ENCODE results near the gene GRIK3. TPM values are rescaled to one million over a fixed set of nuclear protein-coding genes. Genes with fewer than 3 reads are reported as not detected.

GRIK3 gene
- total RNA-seq, 1 experiment from 2014 or later = 5.5 TPM

DNA sequence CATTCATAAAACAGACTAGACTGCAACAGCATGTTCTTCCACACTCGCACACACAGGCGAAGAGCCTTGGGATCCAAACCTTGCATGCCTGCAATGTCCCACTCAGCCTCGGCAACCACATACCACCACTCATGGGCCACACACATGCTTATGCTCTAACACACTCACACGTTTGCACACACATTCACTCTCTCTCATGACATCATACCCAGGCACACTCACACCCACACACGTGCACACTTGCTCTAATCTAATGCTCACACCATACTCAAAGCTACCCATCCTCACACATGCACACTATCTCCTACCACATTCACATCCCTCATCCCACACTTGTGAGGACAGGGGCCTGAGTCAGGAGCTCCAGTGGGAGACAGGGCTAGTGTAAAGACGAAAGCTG lies 50.3 kb downstream of the GRIK3 start:
- no peaks in the 10 kb centered on the region for H3K27me3 Mint-ChIP-seq (ENCODE audit: low read depth)
- no peak overlapping the region for H3K4me3 Mint-ChIP-seq
- H3K27ac Mint-ChIP-seq = no peak overlapping the region
- DNase-seq (ENCODE audit: low spot score) (no peak), ATAC-seq (no peak)
- H3K4me1 Mint-ChIP-seq = peaks cover 12% of the 10 kb centered on the region
- peaks cover 2% of the 10 kb centered on the region; the same call in 1 of the 2 replicates for H3K9me3 Mint-ChIP-seq
- CTCF ChIA-PET = no interaction called here
- POLR2A ChIA-PET = no interaction called here
- no peak for TF ChIP-seq E2F4 (CRISPR knock-in tag; IDR thresholded peaks at IDR 0.05; ENCODE audit: borderline replicate concordance, low read depth)
- TF ChIP-seq OVOL2 (CRISPR knock-in tag; IDR thresholded peaks at IDR 0.05; ENCODE audit: borderline replicate concordance) = no peak
- TF ChIP-seq SP1 (CRISPR knock-in tag; conservative IDR thresholded peaks at IDR 0.05) = no peak
- TF ChIP-seq, protein P1, sequence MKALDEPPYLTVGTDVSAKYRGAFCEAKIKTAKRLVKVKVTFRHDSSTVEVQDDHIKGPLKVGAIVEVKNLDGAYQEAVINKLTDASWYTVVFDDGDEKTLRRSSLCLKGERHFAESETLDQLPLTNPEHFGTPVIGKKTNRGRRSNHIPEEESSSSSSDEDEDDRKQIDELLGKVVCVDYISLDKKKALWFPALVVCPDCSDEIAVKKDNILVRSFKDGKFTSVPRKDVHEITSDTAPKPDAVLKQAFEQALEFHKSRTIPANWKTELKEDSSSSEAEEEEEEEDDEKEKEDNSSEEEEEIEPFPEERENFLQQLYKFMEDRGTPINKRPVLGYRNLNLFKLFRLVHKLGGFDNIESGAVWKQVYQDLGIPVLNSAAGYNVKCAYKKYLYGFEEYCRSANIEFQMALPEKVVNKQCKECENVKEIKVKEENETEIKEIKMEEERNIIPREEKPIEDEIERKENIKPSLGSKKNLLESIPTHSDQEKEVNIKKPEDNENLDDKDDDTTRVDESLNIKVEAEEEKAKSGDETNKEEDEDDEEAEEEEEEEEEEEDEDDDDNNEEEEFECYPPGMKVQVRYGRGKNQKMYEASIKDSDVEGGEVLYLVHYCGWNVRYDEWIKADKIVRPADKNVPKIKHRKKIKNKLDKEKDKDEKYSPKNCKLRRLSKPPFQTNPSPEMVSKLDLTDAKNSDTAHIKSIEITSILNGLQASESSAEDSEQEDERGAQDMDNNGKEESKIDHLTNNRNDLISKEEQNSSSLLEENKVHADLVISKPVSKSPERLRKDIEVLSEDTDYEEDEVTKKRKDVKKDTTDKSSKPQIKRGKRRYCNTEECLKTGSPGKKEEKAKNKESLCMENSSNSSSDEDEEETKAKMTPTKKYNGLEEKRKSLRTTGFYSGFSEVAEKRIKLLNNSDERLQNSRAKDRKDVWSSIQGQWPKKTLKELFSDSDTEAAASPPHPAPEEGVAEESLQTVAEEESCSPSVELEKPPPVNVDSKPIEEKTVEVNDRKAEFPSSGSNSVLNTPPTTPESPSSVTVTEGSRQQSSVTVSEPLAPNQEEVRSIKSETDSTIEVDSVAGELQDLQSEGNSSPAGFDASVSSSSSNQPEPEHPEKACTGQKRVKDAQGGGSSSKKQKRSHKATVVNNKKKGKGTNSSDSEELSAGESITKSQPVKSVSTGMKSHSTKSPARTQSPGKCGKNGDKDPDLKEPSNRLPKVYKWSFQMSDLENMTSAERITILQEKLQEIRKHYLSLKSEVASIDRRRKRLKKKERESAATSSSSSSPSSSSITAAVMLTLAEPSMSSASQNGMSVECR (CRISPR knock-in tag; IDR thresholded peaks at IDR 0.05; ENCODE audit: borderline replicate concordance) = no peak
- TF ChIP-seq, protein P2, sequence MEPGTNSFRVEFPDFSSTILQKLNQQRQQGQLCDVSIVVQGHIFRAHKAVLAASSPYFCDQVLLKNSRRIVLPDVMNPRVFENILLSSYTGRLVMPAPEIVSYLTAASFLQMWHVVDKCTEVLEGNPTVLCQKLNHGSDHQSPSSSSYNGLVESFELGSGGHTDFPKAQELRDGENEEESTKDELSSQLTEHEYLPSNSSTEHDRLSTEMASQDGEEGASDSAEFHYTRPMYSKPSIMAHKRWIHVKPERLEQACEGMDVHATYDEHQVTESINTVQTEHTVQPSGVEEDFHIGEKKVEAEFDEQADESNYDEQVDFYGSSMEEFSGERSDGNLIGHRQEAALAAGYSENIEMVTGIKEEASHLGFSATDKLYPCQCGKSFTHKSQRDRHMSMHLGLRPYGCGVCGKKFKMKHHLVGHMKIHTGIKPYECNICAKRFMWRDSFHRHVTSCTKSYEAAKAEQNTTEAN (CRISPR knock-in tag; IDR thresholded peaks at IDR 0.05) = no peak
- no peaks in the 10 kb centered on the region for H3K36me3 Mint-ChIP-seq

- DNase-seq (ENCODE audit: low spot score) (peak; percentile 18), ATAC-seq (peak; percentile 48)
- CTCF ChIA-PET = interaction anchor here (0.6 to 1.7 kb wide), 9 partner anchors 12 to 440 kb away, joined by 3 to 5 read pairs (median 3); no protein-coding TSS in a partner anchor
- no peak overlapping the region for H3K4me3 Mint-ChIP-seq
- no peak for TF ChIP-seq SP1 (CRISPR knock-in tag; conservative IDR thresholded peaks at IDR 0.05)
- TF ChIP-seq MYBL2 (CRISPR knock-in tag; IDR thresholded peaks at IDR 0.05) = no peak
- TF ChIP-seq, protein P3, sequence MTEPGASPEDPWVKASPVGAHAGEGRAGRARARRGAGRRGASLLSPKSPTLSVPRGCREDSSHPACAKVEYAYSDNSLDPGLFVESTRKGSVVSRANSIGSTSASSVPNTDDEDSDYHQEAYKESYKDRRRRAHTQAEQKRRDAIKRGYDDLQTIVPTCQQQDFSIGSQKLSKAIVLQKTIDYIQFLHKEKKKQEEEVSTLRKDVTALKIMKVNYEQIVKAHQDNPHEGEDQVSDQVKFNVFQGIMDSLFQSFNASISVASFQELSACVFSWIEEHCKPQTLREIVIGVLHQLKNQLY (CRISPR knock-in tag; IDR thresholded peaks at IDR 0.05) = no peak
- no peak for TF ChIP-seq NR2C2 (CRISPR knock-in tag; IDR thresholded peaks at IDR 0.05)
- no peak for TF ChIP-seq SOX15 (CRISPR knock-in tag; IDR thresholded peaks at IDR 0.05)
- TF ChIP-seq, protein P4, sequence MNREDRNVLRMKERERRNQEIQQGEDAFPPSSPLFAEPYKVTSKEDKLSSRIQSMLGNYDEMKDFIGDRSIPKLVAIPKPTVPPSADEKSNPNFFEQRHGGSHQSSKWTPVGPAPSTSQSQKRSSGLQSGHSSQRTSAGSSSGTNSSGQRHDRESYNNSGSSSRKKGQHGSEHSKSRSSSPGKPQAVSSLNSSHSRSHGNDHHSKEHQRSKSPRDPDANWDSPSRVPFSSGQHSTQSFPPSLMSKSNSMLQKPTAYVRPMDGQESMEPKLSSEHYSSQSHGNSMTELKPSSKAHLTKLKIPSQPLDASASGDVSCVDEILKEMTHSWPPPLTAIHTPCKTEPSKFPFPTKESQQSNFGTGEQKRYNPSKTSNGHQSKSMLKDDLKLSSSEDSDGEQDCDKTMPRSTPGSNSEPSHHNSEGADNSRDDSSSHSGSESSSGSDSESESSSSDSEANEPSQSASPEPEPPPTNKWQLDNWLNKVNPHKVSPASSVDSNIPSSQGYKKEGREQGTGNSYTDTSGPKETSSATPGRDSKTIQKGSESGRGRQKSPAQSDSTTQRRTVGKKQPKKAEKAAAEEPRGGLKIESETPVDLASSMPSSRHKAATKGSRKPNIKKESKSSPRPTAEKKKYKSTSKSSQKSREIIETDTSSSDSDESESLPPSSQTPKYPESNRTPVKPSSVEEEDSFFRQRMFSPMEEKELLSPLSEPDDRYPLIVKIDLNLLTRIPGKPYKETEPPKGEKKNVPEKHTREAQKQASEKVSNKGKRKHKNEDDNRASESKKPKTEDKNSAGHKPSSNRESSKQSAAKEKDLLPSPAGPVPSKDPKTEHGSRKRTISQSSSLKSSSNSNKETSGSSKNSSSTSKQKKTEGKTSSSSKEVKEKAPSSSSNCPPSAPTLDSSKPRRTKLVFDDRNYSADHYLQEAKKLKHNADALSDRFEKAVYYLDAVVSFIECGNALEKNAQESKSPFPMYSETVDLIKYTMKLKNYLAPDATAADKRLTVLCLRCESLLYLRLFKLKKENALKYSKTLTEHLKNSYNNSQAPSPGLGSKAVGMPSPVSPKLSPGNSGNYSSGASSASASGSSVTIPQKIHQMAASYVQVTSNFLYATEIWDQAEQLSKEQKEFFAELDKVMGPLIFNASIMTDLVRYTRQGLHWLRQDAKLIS (CRISPR knock-in tag; IDR thresholded peaks at IDR 0.05; ENCODE audit: borderline replicate concordance) = no peak
- no peak for TF ChIP-seq ELF4 (CRISPR knock-in tag; IDR thresholded peaks at IDR 0.05; ENCODE audit: low read depth)
- TF ChIP-seq, protein P5, sequence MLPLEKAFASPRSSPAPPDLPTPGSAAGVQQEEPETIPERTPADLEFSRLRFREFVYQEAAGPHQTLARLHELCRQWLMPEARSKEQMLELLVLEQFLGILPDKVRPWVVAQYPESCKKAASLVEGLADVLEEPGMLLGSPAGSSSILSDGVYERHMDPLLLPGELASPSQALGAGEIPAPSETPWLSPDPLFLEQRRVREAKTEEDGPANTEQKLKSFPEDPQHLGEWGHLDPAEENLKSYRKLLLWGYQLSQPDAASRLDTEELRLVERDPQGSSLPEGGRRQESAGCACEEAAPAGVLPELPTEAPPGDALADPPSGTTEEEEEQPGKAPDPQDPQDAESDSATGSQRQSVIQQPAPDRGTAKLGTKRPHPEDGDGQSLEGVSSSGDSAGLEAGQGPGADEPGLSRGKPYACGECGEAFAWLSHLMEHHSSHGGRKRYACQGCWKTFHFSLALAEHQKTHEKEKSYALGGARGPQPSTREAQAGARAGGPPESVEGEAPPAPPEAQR (CRISPR knock-in tag; IDR thresholded peaks at IDR 0.05) = no peak
- no peak for TF ChIP-seq MXD4 (CRISPR knock-in tag; IDR thresholded peaks at IDR 0.05; ENCODE audit: borderline replicate concordance)
- TF ChIP-seq ZNF423 (CRISPR knock-in tag; IDR thresholded peaks at IDR 0.05) = no peak
- no peak for TF ChIP-seq ZNF512 (CRISPR knock-in tag; IDR thresholded peaks at IDR 0.05; ENCODE audit: borderline replicate concordance)
- TF ChIP-seq KAT7 (CRISPR knock-in tag; IDR thresholded peaks at IDR 0.05; ENCODE audit: borderline replicate concordance) = no peak
- POLR2A ChIA-PET = no interaction called here
- peaks cover 4% of the 10 kb centered on the region; the same call in 1 of the 2 replicates for H3K36me3 Mint-ChIP-seq
- H3K9me3 Mint-ChIP-seq = peaks cover 14% of the 10 kb centered on the region
- no peaks in the 10 kb centered on the region for H3K27me3 Mint-ChIP-seq (ENCODE audit: low read depth)
- peak overlapping the region; percentile 36 for H3K27ac Mint-ChIP-seq
- peaks cover 16% of the 10 kb centered on the region for H3K4me1 Mint-ChIP-seq
These were observed 51.6 kb downstream of the GRIK3 start for GRCh38 chr1:36982709-36983108.

All from WTC11 (cell line).